H1 (cell line): ENCODE measurements around the gene AUH.

ENCODE experiments used
- CTCF ChIP-seq, 3 experiments: IDR thresholded peaks; 1 replicate in 2 of 3; 2 replicates in 1 of 3; pipeline versions ENCODE4 v1.5.1 to v1.6.1; 2011; ENCODE audit warnings: low read length in 3 of 3, mild to moderate bottlenecking in 3 of 3, inconsistent platforms in 2 of 3, low read depth in 1 of 3, moderate library complexity in 1 of 3; ENCODE audit not compliant: insufficient read depth in 1 of 3; ENCODE audit errors: control extremely low read depth in 1 of 3
- HDAC2 ChIP-seq, 2 experiments: fragments of 300-600 bp in 1 of 2; sonication (generic) in 1 of 2; IDR thresholded peaks; 2 replicates each; pipeline ENCODE4 v1.6.1; 2011 to 2012; ENCODE audit warnings: low read depth in 2 of 2, low read length in 2 of 2, mild to moderate bottlenecking in 2 of 2, moderate library complexity in 2 of 2, borderline replicate concordance in 1 of 2, inconsistent platforms in 1 of 2
- JUN ChIP-seq: IDR thresholded peaks from 2 replicates; pipeline ENCODE4 v1.6.1; 2011; ENCODE audit warnings: low read depth, mild to moderate bottlenecking, improper control_type of control experiment, low read length
- MAX ChIP-seq: IDR thresholded peaks from 2 replicates; pipeline ENCODE4 v1.6.1; 2012; ENCODE audit warnings: inconsistent platforms
- TAF1 ChIP-seq: IDR thresholded peaks from 2 replicates; pipeline ENCODE4 v1.6.1; 2011; ENCODE audit warnings: mild to moderate bottlenecking, low read depth, low read length
- TCF12 ChIP-seq: IDR thresholded peaks from 2 replicates; pipeline ENCODE4 v1.6.1; 2011; ENCODE audit warnings: low read depth, mild to moderate bottlenecking, low read length
- ZNF274 ChIP-seq: IDR thresholded peaks from 2 replicates; pipeline ENCODE4 v1.7.0; 2012; ENCODE audit warnings: low read length, borderline replicate concordance; ENCODE audit errors: extremely low read depth
- TF ChIP-seq, protein P1 (sequence below): IDR thresholded peaks from 2 replicates; pipeline ENCODE4 v1.6.1; 2012; ENCODE audit warnings: inconsistent platforms

- TF ChIP-seq CTCF (IDR thresholded peaks at IDR 0.05; ENCODE audit: control extremely low read depth in 1 of 3, insufficient read depth in 1 of 3, low read depth in 1 of 3, low read length in 3 of 3) = no peak
- no peak for TF ChIP-seq JUN
- no peak for TF ChIP-seq TCF12
- TF ChIP-seq HDAC2 (IDR thresholded peaks at IDR 0.05; ENCODE audit: borderline replicate concordance in 1 of 2, low read depth in 2 of 2, low read length in 2 of 2) = no peak
- TF ChIP-seq ZNF274 = no peak
- TF ChIP-seq, protein P1, sequence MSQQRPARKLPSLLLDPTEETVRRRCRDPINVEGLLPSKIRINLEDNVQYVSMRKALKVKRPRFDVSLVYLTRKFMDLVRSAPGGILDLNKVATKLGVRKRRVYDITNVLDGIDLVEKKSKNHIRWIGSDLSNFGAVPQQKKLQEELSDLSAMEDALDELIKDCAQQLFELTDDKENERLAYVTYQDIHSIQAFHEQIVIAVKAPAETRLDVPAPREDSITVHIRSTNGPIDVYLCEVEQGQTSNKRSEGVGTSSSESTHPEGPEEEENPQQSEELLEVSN = no peak
- TF ChIP-seq MAX = no peak
- no peak for TF ChIP-seq TAF1
Observed at GRCh38 chr9:91334053-91334452, 27.7 kb downstream of the AUH start.
